Fibroblast of lung (primary cell): ENCODE measurements around the gene DAAM1.

Experiments used
- CTCF ChIP-seq, 2 donors: IDR thresholded peaks in 1 of 2; conservative IDR thresholded peaks in 1 of 2; 1 replicate in 1 of 2; 2 replicates in 1 of 2; pipeline ENCODE4 v1.5.1; 2011 to 2012; ENCODE audit warnings: low read length in 2 of 2, control low read depth in 1 of 2, inconsistent platforms in 1 of 2, low read depth in 1 of 2, mild to moderate bottlenecking in 1 of 2
- EZH2 ChIP-seq: IDR thresholded peaks from 2 replicates; pipeline ENCODE4 v1.5.1; 2012; ENCODE audit warnings: low read length, control low read depth, mild to moderate bottlenecking; ENCODE audit errors: missing control alignments

GRCh38 chr14:59256331-59256730 lies 67.9 kb downstream of the DAAM1 start:
- TF ChIP-seq CTCF (conservative IDR thresholded peaks at IDR 0.05 in 1 of 2, IDR thresholded peaks at IDR 0.05 in 1 of 2; ENCODE audit: low read depth in 1 of 2, low read length in 2 of 2) = no peak
- TF ChIP-seq EZH2 = no peak
